Thoracic aorta (tissue), 2 donors: Measurements from ENCODE around the gene SUSD4. TPM values are rescaled to one million over a fixed set of nuclear protein-coding genes. Genes with fewer than 3 reads are reported as not detected.
"Not testable (repeated sequence)": the region's sequence is repeated elsewhere in the genome, so short reads cannot be mapped to it uniquely, and the experiment has no call there.

ENCODE experiments used
- ATAC-seq: fragments of 150-250 bp; one replicate; pipeline ENCODE4 v1.8.0; 2017; ENCODE audit warnings: low read depth; ENCODE audit not compliant: insufficient number of reproducible peaks, low FRiP score
- DNase-seq: peaks from one replicate; pipeline ENCODE4 v3.0.0-alpha.2; 2020; ENCODE audit warnings: low spot score
- H3K27ac ChIP-seq, 2 donors: fragments of 200-600 bp; sonication (generic); 1 replicate in 1 of 2; 2 replicates in 1 of 2; pipeline ENCODE4 v1.5.1; 2016; ENCODE audit warnings: mild to moderate bottlenecking in 2 of 2, moderate library complexity in 2 of 2
- H3K27me3 ChIP-seq: fragments of 200-600 bp; sonication (generic); replicated peaks from 2 replicates; pipeline ENCODE4 v1.6.0; 2016; ENCODE audit warnings: mild to moderate bottlenecking; ENCODE audit not compliant: insufficient read depth
- H3K36me3 ChIP-seq: fragments of 200-600 bp; sonication (generic); one replicate; pipeline ENCODE4 v1.5.1; 2016
- H3K4me1 ChIP-seq, 2 donors: fragments of 200-600 bp; sonication (generic); 1 replicate in 1 of 2; 2 replicates in 1 of 2; pipeline versions ENCODE4 v1.5.1 to v1.6.0; 2016; ENCODE audit warnings: low read depth in 2 of 2, mild to moderate bottlenecking in 1 of 2; ENCODE audit not compliant: control insufficient read depth in 1 of 2
- H3K4me3 ChIP-seq: fragments of 200-600 bp; sonication (generic); 2 replicates; pipeline ENCODE4 v1.5.1; 2016; ENCODE audit warnings: mild to moderate bottlenecking
- H3K9me3 ChIP-seq: fragments of 200-600 bp; sonication (generic); 2 replicates; pipeline ENCODE4 v1.5.1; 2016
- CTCF ChIP-seq: fragments of 200-600 bp; sonication (generic); IDR thresholded peaks from one replicate; pipeline ENCODE4 v1.5.1; 2019; ENCODE audit warnings: antibody characterized with exemption
- total RNA-seq, 2 donors: library from RNA; depleted of rRNA; stranded (reverse); fragments of >200 nt; gene quantifications; one replicate each; pipeline versions ENCODE4 v1.1.0 to v1.2.3, GENCODE V29; 2016

The SUSD4 gene
- total RNA-seq, 2 donors from 2014 or later, result 1.6 TPM; not detected in 1

DNA sequence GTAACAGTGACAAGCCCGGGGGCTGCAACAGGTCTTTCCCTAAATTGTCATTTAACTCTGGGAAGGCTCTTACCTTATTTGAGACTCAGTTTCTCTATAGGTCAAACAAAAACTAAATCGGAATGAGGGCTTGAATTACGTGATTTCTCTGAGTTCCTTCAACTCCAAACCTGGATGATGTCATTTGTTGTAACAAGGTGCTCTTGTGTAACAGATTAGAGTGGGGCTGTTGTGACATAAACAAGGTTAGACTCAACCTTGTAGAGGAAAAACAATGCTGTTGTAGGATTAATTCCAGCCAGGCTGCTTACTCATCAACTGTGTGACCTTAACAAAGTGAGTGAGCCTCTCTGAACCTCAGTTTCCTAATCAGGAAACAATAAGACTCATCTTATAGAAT, 74.4 kb downstream of the SUSD4 start:
- no peaks in the 10 kb centered on the region for H3K36me3 ChIP-seq
- no peak for ATAC-seq
- H3K27ac ChIP-seq, result no peak overlapping the region
- no peaks in the 10 kb centered on the region for H3K9me3 ChIP-seq
- DNase-seq, result no peak
- no peaks in the 10 kb centered on the region for H3K4me1 ChIP-seq
- no peak for TF ChIP-seq CTCF
- no peak overlapping the region for H3K4me3 ChIP-seq
- no peaks in the 10 kb centered on the region for H3K27me3 ChIP-seq

- DNase-seq (no peak), ATAC-seq (no peak)
- no peak for TF ChIP-seq CTCF
- no peaks in the 10 kb centered on the region for H3K4me1 ChIP-seq
- H3K27me3 ChIP-seq, result no peaks in the 10 kb centered on the region
- H3K9me3 ChIP-seq, result no peaks in the 10 kb centered on the region
- no peaks in the 10 kb centered on the region for H3K36me3 ChIP-seq
- H3K4me3 ChIP-seq, result no peak overlapping the region
- no peak overlapping the region for H3K27ac ChIP-seq
Measured at GRCh38 chr1:223288826-223289225, 75.2 kb downstream of the SUSD4 start.

GRCh38 chr1:223285452-223285851, 78.5 kb downstream of the SUSD4 start:
- no peak for ATAC-seq

GRCh38 chr1:223283697-223284096, 80.3 kb downstream of the SUSD4 start:
- not testable (repeated sequence) for H3K4me1 ChIP-seq, ATAC-seq

More at GRCh38 chr1:223285452-223285851, 78.5 kb downstream of the SUSD4 start:
- no peak overlapping the region for H3K4me3 ChIP-seq
- H3K9me3 ChIP-seq, result no peaks in the 10 kb centered on the region
- H3K27ac ChIP-seq, result no peak overlapping the region
- no peaks in the 10 kb centered on the region for H3K27me3 ChIP-seq
- no peak for DNase-seq
- no peaks in the 10 kb centered on the region for H3K36me3 ChIP-seq
- H3K4me1 ChIP-seq, result no peaks in the 10 kb centered on the region
- TF ChIP-seq CTCF, result no peak

DNA sequence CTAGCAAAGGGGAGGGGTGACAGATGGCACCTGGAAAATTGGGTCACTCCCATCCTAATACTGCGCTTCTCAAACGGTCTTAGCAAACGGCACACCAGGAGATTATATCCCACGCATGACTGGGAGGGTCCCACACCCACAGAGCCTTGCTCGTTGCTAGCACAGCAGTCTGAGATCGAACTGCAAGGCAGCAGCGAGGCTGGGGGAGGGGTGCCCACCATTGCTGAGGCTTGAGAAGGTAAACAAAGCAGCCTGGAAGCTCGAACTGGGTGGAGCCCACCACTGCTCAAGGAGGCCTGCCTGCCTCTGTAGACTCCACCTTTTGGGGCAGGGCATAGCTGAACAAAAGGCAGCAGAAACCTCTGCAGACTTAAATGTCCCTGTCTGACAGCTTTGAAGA, 85.7 kb downstream of the SUSD4 start:
- H3K4me1 ChIP-seq, ATAC-seq, H3K4me3 ChIP-seq, H3K27me3 ChIP-seq, H3K27ac ChIP-seq, H3K9me3 ChIP-seq, DNase-seq, H3K36me3 ChIP-seq: not testable (repeated sequence)

More at GRCh38 chr1:223283697-223284096, 80.3 kb downstream of the SUSD4 start:
- not testable (repeated sequence) for H3K27ac ChIP-seq, H3K36me3 ChIP-seq, H3K4me3 ChIP-seq, H3K9me3 ChIP-seq, DNase-seq, H3K27me3 ChIP-seq

GRCh38 chr1:223276029-223276428, 87.9 kb downstream of the SUSD4 start:
- H3K27me3 ChIP-seq, result no peaks in the 10 kb centered on the region
- H3K27ac ChIP-seq, result no peak overlapping the region
- no peaks in the 10 kb centered on the region for H3K9me3 ChIP-seq

More at GRCh38 chr1:223276029-223276428, 87.9 kb downstream of the SUSD4 start:
- no peak for TF ChIP-seq CTCF
- Histone ChIP-seq H3K4me3 (no peak overlapping the region), H3K4me1 (no peaks in the 10 kb centered on the region), H3K36me3 (no peaks in the 10 kb centered on the region)
- DNase-seq (no peak), ATAC-seq (no peak)
